Spleen (tissue), 11 donors: Measurements from ENCODE around the gene CHD6. TPM values are rescaled to one million over a fixed set of nuclear protein-coding genes. Genes with fewer than 3 reads are reported as not detected.

ENCODE experiments used
- DNase-seq: peaks from one replicate; pipeline ENCODE4 v3.0.0-alpha.2; 2020
- H3K27ac ChIP-seq, 8 donors: fragments of 200-600 bp; sonication (generic) in 7 of 8; 1 replicate in 4 of 8; 2 replicates in 4 of 8; pipeline versions ENCODE4 v1.5.0 to v1.8.0; 2016 to 2021; ENCODE audit warnings: inconsistent platforms in 4 of 8, mild to moderate bottlenecking in 4 of 8, moderate library complexity in 1 of 8
- H3K27me3 ChIP-seq, 7 donors: fragments of 200-600 bp; sonication (generic) in 6 of 7; replicated peaks in 1 of 7; 1 replicate in 4 of 7; 2 replicates in 3 of 7; pipeline versions ENCODE4 v1.5.0 to v1.8.0; 2016 to 2021; ENCODE audit warnings: inconsistent platforms in 3 of 7, mild to moderate bottlenecking in 1 of 7
- H3K36me3 ChIP-seq, 6 donors: fragments of 200-600 bp; sonication (generic) in 5 of 6; 1 replicate in 4 of 6; 2 replicates in 2 of 6; pipeline versions ENCODE4 v1.5.0 to v1.8.0; 2016 to 2021; ENCODE audit warnings: inconsistent platforms in 2 of 6
- H3K4me1 ChIP-seq, 6 donors: fragments of 200-600 bp; sonication (generic) in 5 of 6; 1 replicate in 3 of 6; 2 replicates in 3 of 6; pipeline versions ENCODE4 v1.5.0 to v1.8.0; 2016 to 2021; ENCODE audit warnings: inconsistent platforms in 3 of 6
- H3K4me3 ChIP-seq, 8 donors: fragments of 200-600 bp; sonication (generic) in 7 of 8; 1 replicate in 4 of 8; 2 replicates in 4 of 8; pipeline versions ENCODE4 v1.5.0 to v1.8.0; 2016 to 2021; ENCODE audit warnings: inconsistent platforms in 4 of 8, mild to moderate bottlenecking in 4 of 8, moderate library complexity in 2 of 8
- H3K9me3 ChIP-seq, 8 donors: fragments of 200-600 bp; sonication (generic) in 7 of 8; 1 replicate in 4 of 8; 2 replicates in 4 of 8; pipeline versions ENCODE4 v1.5.0 to v1.8.0; 2016 to 2021; ENCODE audit warnings: inconsistent platforms in 4 of 8
- POLR2A ChIP-seq, 3 donors: fragments of 450-650 bp; IDR thresholded peaks; one replicate each; pipeline ENCODE4 v1.5.1; 2017; ENCODE audit warnings: antibody characterized with exemption in 3 of 3, mild to moderate bottlenecking in 1 of 3
- POLR2AphosphoS5 ChIP-seq, 3 donors: sonication (generic); formaldehyde crosslinking; IDR thresholded peaks; one replicate each; pipeline ENCODE4 v1.5.1; 2017; ENCODE audit warnings: antibody characterized with exemption in 3 of 3
- WGBS, 5 donors: extraction: QIAGEN DNeasy Blood & Tissue Kit in 3 of 5; methylation state at CpG; one replicate each; pipeline versions ENCODE4 v1.1.5 to v1.1.7; 2013 to 2018; 5-methylcytosine and 5-hydroxymethylcytosine counted together
- intact Hi-C: fragments of 100-400 bp; cut with DNase I; formaldehyde crosslinking; loops from one replicate; pipeline ENCODE4 v1.15.0; 2023; ENCODE audit warnings: low total_unique reads
- polyA plus RNA-seq, 3 donors: library from polyadenylated mRNA; stranded (reverse); fragments of 200-250 nt; gene quantifications; one replicate each; pipeline ENCODE4 v1.2.1, GENCODE V29; 2013
- total RNA-seq, 7 donors: library from RNA; depleted of rRNA in 3 of 7; stranded (reverse); fragments of >200 nt in 3 of 7; fragmentation: NEBNext Ultra II Directional in 4 of 7; extraction: Animal tissue kit (Norgen Biotek cat#: 25700) in 4 of 7; gene quantifications; one replicate each; pipeline versions ENCODE4 v1.1.0 to v1.2.1, GENCODE V29; 2016 to 2021
- TF ChIP-seq, protein P1 (sequence below), 11 experiments: fragments of 200-600 bp in 7 of 11; fragments of 450-650 bp in 4 of 11; sonication (generic) in 4 of 11; IDR thresholded peaks in 8 of 11; conservative IDR thresholded peaks in 3 of 11; 1 replicate in 7 of 11; 2 replicates in 4 of 11; pipeline versions ENCODE4 v1.4.0 to v1.8.0; 2016 to 2021; ENCODE audit warnings: antibody characterized with exemption in 11 of 11, inconsistent platforms in 4 of 11, mild to moderate bottlenecking in 1 of 11
- donor health status: healthy with polysubstance abuse.
- donor health status: DM: no; HTN: no; CAD: no; lungs with moderate emphysema.
- donor health status: DM: no; HTN: no; CAD: no.
- donor health status: Bipolar disorder and iron deficiency.
- donor health status: healthy.
- donor health status: DM: no; HTN: no; CAD: no.
- donor health status: DM: yes; HTN: yes; CAD: no.

Gene CHD6
- total and polyA plus RNA-seq, 10 donors: 4.2 to 68.3 (median 47.8) TPM

DNA sequence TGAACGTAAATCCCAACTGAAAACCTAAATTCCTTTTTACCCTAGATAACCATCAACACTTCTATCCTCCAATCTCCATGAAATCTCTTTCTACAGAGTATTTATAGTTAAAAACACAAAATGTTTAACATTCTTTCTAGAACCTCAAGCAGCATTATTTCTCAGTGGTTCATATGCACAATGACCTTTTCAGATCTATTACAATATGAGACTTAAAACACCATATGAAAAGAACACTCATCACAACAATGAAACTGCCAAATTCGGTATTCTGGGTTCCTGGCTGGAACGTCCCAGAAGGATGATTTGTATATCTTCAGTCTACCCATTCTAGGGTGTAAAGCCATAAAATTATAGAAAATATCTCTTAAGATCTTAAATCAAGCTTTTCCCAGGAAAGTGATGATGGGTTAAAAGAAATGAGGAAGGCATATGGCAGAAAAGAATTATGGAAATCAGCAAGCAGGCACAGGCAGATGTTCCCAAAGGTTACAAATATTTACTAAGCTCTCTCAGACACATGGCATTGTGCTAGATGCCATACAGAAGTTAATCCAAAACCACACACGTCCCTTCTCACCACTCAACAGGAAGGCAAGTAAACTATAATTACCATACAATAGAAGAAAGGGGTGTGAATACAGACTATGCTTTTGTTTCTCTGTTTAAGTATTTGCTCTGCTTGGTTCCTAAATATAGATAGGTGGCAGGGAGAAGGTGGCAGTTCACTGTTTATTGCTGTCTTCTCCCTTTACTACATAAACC is 118.0 kb downstream of the CHD6 start:
- WGBS, 5 donors: 83 to 87% (median 85%) methylated on average over 4 of the region's 4 CpGs
- no peak for TF ChIP-seq POLR2AphosphoS5 (IDR thresholded peaks at IDR 0.05)
- intact Hi-C loops: no loop called here
- no peak for DNase-seq
- no peaks in the 10 kb centered on the region for H3K4me1 ChIP-seq
- H3K27ac ChIP-seq: no peak overlapping the region
- H3K4me3 ChIP-seq: no peak overlapping the region
- H3K9me3 ChIP-seq: peaks cover 0 to 12% (median 8%) of the 10 kb centered on the region in 8 donors
- no peaks in the 10 kb centered on the region for H3K27me3 ChIP-seq
- H3K36me3 ChIP-seq: peaks cover 0 to 60% (median 23%) of the 10 kb centered on the region in 6 donors

DNA sequence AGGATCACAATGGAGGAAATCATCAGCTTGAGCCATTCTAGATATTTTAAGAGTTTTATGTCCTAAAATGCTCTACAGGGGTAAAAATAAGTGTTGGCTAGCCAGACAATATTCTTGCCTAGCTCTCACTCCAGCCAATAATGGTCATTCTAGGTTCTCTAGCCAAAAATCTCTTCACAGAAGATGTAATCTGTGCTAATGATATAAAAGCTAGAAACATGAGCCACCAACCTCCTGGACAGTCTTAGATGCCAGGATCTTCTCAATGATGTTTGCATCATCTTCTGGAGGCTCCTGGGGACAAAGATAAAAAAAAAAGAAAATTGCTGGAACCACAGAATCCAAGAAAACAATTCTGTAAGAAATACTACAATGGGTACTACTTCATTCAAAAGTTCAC is 119.1 kb downstream of the CHD6 start:
- no peak overlapping the region for H3K4me3 ChIP-seq
- DNase-seq: no peak
- no peaks in the 10 kb centered on the region for H3K4me1 ChIP-seq
- no peak overlapping the region for H3K27ac ChIP-seq
- H3K27me3 ChIP-seq: no peaks in the 10 kb centered on the region
- peaks cover 0 to 62% (median 23%) of the 10 kb centered on the region in 6 donors for H3K36me3 ChIP-seq
- H3K9me3 ChIP-seq: peaks cover 0 to under 1% (median 0%) of the 10 kb centered on the region in 8 donors
- TF ChIP-seq POLR2AphosphoS5 (IDR thresholded peaks at IDR 0.05) (no peak), POLR2A (IDR thresholded peaks at IDR 0.05) (no peak)
- TF ChIP-seq, protein P1, sequence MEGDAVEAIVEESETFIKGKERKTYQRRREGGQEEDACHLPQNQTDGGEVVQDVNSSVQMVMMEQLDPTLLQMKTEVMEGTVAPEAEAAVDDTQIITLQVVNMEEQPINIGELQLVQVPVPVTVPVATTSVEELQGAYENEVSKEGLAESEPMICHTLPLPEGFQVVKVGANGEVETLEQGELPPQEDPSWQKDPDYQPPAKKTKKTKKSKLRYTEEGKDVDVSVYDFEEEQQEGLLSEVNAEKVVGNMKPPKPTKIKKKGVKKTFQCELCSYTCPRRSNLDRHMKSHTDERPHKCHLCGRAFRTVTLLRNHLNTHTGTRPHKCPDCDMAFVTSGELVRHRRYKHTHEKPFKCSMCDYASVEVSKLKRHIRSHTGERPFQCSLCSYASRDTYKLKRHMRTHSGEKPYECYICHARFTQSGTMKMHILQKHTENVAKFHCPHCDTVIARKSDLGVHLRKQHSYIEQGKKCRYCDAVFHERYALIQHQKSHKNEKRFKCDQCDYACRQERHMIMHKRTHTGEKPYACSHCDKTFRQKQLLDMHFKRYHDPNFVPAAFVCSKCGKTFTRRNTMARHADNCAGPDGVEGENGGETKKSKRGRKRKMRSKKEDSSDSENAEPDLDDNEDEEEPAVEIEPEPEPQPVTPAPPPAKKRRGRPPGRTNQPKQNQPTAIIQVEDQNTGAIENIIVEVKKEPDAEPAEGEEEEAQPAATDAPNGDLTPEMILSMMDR (IDR thresholded peaks at IDR 0.05 in 8 of 11, conservative IDR thresholded peaks at IDR 0.05 in 3 of 11): no peak
- intact Hi-C loops: no loop called here

DNA sequence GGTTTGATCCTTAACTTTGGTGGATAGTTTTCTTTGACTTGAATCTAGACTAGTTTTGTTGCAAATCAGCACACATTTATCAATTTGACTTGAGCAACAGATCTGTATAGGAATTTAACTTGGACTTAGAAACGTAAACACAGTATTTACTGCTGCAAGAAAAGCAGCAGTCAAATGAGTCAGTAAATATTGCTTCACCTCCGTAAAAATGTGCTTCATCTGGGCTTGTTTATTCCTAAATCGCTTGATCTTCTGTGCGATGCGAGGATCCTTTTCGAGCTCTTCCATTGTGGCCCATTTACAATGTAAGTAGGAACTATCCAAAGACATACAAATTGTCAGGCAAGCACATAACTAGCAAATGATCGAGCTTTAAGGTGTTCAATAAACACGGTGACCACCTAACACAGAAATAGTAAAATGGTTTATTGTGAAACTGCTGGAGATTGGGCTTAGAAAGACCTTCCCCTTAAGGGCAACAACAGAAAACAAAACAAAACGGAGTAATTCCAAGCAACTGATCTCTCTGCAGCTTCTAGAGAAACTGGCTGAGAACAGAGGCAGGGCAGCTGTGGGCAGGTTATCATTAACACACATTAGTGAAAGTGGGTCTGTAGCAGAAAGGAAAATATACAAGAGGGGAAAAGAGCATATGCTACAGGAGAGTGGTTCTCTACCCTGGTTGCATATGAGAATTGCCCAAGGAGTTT is 120.8 kb downstream of the CHD6 start:
- intact Hi-C loops: no loop called here
- no peak overlapping the region for H3K27ac ChIP-seq
- H3K36me3 ChIP-seq: peaks cover 0 to 73% (median 28%) of the 10 kb centered on the region in 6 donors
- H3K4me3 ChIP-seq: no peak overlapping the region
- TF ChIP-seq, protein P1 (IDR thresholded peaks at IDR 0.05 in 8 of 11, conservative IDR thresholded peaks at IDR 0.05 in 3 of 11): no peak
- TF ChIP-seq POLR2AphosphoS5 (IDR thresholded peaks at IDR 0.05) (no peak), POLR2A (IDR thresholded peaks at IDR 0.05) (no peak)
- no peaks in the 10 kb centered on the region for H3K4me1 ChIP-seq
- no peak for DNase-seq
- no peaks in the 10 kb centered on the region for H3K9me3 ChIP-seq
- WGBS, 5 donors: 95 to 98% (median 97%) methylated on average over 9 of the region's 9 CpGs
- H3K27me3 ChIP-seq: no peaks in the 10 kb centered on the region

DNA sequence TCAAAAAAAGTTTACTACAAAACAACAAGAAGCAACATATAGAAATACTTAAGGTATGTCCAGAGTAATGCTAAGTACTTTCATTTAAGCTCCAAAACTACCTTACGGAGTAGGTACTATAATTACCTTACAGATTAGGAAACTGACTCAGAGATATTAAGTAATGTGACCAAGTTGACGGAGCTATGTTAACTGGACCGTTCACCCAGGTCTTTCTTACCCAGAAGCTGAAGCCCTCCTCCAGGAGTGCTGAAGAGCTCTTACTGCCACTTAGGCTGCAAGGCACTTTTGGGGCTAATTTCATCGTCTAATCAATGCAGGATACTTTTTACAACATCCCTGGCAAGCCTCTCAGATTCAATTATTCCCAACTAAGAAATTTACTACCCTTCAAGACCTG is 123.7 kb downstream of the CHD6 start:
- 87 to 93% (median 89%) methylated on average over 4 of the region's 4 CpGs for WGBS, 5 donors
- Histone ChIP-seq H3K9me3 (no peaks in the 10 kb centered on the region), H3K36me3 (peaks cover 0 to 99% (median 53%) of the 10 kb centered on the region in 6 donors), H3K27me3 (no peaks in the 10 kb centered on the region), H3K27ac (no peak overlapping the region), H3K4me3 (no peak overlapping the region), H3K4me1 (no peaks in the 10 kb centered on the region)
- intact Hi-C loops: no loop called here
- TF ChIP-seq POLR2A (IDR thresholded peaks at IDR 0.05) (no peak), POLR2AphosphoS5 (IDR thresholded peaks at IDR 0.05) (no peak)
- TF ChIP-seq, protein P1 (IDR thresholded peaks at IDR 0.05 in 8 of 11, conservative IDR thresholded peaks at IDR 0.05 in 3 of 11): no peak
- DNase-seq: no peak
